GM12878 (cell line): ENCODE measurements around the gene DDX54. TPM values are rescaled to one million over a fixed set of nuclear protein-coding genes. Genes with fewer than 3 reads are reported as not detected.

ENCODE experiments used
- ATAC-seq: fragments of 200-7000 bp; cut with Tn5 transposase; 3 replicates; pipeline ENCODE4 v1.9.1; 2020; ENCODE audit warnings: mild to moderate bottlenecking, moderate library complexity
- BruUV-seq: library from RNA; stranded (reverse); fragments of 400-500 nt; replicated peaks from 2 replicates; lab custom pipeline; 2021; lab: Mats Ljungman, UMichigan
- CTCF ChIA-PET: fragments of 300-600 bp; sonication (Branson Sonifier 250); formaldehyde crosslinking; extraction: SDS; loops from one replicate; lab custom pipeline; 2021; ENCODE audit warnings: inconsistent platforms; lab: Yijun Ruan, JAX
- POLR2A ChIA-PET: fragments of 350-600 bp; formaldehyde crosslinking; extraction: SDS; loops from one replicate; lab custom pipeline; 2021; ENCODE audit warnings: inconsistent platforms; lab: Charles Lee
- RAD21 ChIA-PET: fragments of 300-600 bp; sonication (Branson Sonifier 250); formaldehyde crosslinking; loops from one replicate; lab custom pipeline; 2023; ENCODE audit warnings: antibody characterized with exemption; ENCODE audit not compliant: unreplicated experiment; lab: Charles Lee
- SMC1A ChIA-PET: fragments of 300-600 bp; sonication (Branson Sonifier 250); formaldehyde crosslinking; loops from one replicate; lab custom pipeline; 2023; ENCODE audit not compliant: unreplicated experiment, uncharacterized antibody; lab: Charles Lee
- DNase-seq: peaks from one replicate; pipeline ENCODE4 v3.0.0-alpha.2; 2011; ENCODE audit warnings: low read depth, low spot score
- FAIRE-seq: peaks from 3 replicates; lab custom pipeline; 2011; peaks lifted over from hg19 to GRCh38; lab: Jason Lieb, UNC
- H2AFZ ChIP-seq: 2 replicates; pipeline ENCODE4 v1.6.0; 2011; ENCODE audit warnings: low read depth, low read length, control low read depth; ENCODE audit not compliant: control insufficient read depth
- H3K27ac ChIP-seq: 2 replicates; pipeline ENCODE4 v1.5.1; 2011; ENCODE audit warnings: control low read depth; ENCODE audit not compliant: control insufficient read depth, insufficient read depth
- H3K27me3 ChIP-seq, 2 experiments: replicated peaks in 1 of 2; 2 replicates each; pipeline versions ENCODE4 v1.6.0 to v1.6.1; 2011; ENCODE audit warnings: low read length in 1 of 2; ENCODE audit not compliant: control insufficient read depth in 2 of 2, insufficient read depth in 2 of 2
- H3K36me3 ChIP-seq, 2 experiments: 2 replicates each; pipeline ENCODE4 v1.5.1; 2011; ENCODE audit warnings: low read length in 1 of 2; ENCODE audit not compliant: control insufficient read depth in 2 of 2, insufficient read depth in 2 of 2
- H3K4me1 ChIP-seq: 2 replicates; pipeline ENCODE4 v1.6.1; 2011; ENCODE audit warnings: mild to moderate bottlenecking, low read length, moderate library complexity, mixed read lengths; ENCODE audit not compliant: control insufficient read depth, insufficient read depth
- H3K4me2 ChIP-seq: 2 replicates; pipeline ENCODE4 v1.6.0; 2011; ENCODE audit warnings: control low read depth; ENCODE audit not compliant: control insufficient read depth, insufficient read depth
- H3K4me3 ChIP-seq: fragments of 200-600 bp; sonication (generic); 2 replicates; pipeline ENCODE4 v1.5.1; 2016
- H3K79me2 ChIP-seq: 2 replicates; pipeline ENCODE4 v1.6.0; 2011; ENCODE audit warnings: low read length; ENCODE audit not compliant: control insufficient read depth, insufficient read depth
- H3K9ac ChIP-seq: 2 replicates; pipeline ENCODE4 v1.8.0; 2011; ENCODE audit warnings: low read length, control low read depth, mixed read lengths; ENCODE audit not compliant: control insufficient read depth, insufficient read depth
- H3K9me3 ChIP-seq: replicated peaks from 3 replicates; pipeline ENCODE4 v1.5.1; 2011; ENCODE audit warnings: mild to moderate bottlenecking, low read length; ENCODE audit not compliant: control insufficient read depth, insufficient read depth
- H4K20me1 ChIP-seq: 2 replicates; pipeline ENCODE4 v1.6.0; 2011; ENCODE audit not compliant: control insufficient read depth, insufficient read depth
- CUX1 ChIP-seq: IDR thresholded peaks from 2 replicates; pipeline ENCODE4 v1.6.1; 2012; ENCODE audit warnings: improper control_type of control experiment, low read depth, low read length; ENCODE audit not compliant: insufficient replicate concordance
- NFXL1 ChIP-seq: fragments of 450-650 bp; IDR thresholded peaks from 2 replicates; pipeline ENCODE4 v1.6.1; 2017; ENCODE audit warnings: antibody characterized with exemption, mild to moderate bottlenecking, borderline replicate concordance
- NKRF ChIP-seq: fragments of 450-650 bp; conservative IDR thresholded peaks from 2 replicates; pipeline ENCODE4 v1.6.1; 2017; ENCODE audit warnings: mild to moderate bottlenecking, moderate library complexity
- PBX3 ChIP-seq: IDR thresholded peaks from 2 replicates; pipeline ENCODE4 v1.6.1; 2011; ENCODE audit warnings: mild to moderate bottlenecking, low read depth, low read length, moderate library complexity; ENCODE audit not compliant: insufficient replicate concordance
- WGBS: methylation state at CpG from one replicate; pipeline ENCODE4 v1.1.6; 2016; ENCODE audit warnings: low lambda C conversion rate; ENCODE audit not compliant: insufficient replicate concordance, insufficient coverage; ENCODE audit errors: missing lambda C conversion rate; 5-methylcytosine and 5-hydroxymethylcytosine counted together
- in situ Hi-C: fragments of 300-500 bp; cut with MboI; formaldehyde crosslinking; loops from 9 replicates; pipeline ENCODE4 v1.14.3; 2018; ENCODE audit warnings: mixed read lengths
- intact Hi-C: fragments of 100-400 bp; cut with micrococcal nuclease; formaldehyde crosslinking; loops from one replicate; pipeline ENCODE4 v1.14.2; 2022; ENCODE audit not compliant: unreplicated experiment
- polyA plus RNA-seq, 11 experiments: library from polyadenylated mRNA; depleted of rRNA in 4 of 11; unstranded in 6 of 11; stranded (reverse) in 5 of 11; fragments of >200 nt; fragmentation: Nextera tagmentation in 4 of 11; fragmentation: Illumina TruSeq in 1 of 11; extraction: Ambion mirVana in 4 of 11; extraction: Trizol in 1 of 11; gene quantifications; 1 replicate in 1 of 11; 2 replicates in 10 of 11; pipeline versions ENCODE4 v1.2.1 to v1.2.3, GENCODE V29; 2011 to 2016; ENCODE audit warnings: inconsistent platforms in 2 of 11, missing spikeins in 2 of 11, low read depth in 1 of 11
- total RNA-seq, 4 experiments: library from RNA; depleted of rRNA in 3 of 4; stranded (reverse); fragments of >200 nt in 3 of 4; fragmentation: Illumina TruSeq in 1 of 4; extraction: Trizol in 1 of 4; gene quantifications; 2 replicates each; pipeline versions ENCODE4 v1.2.1 to v1.2.3, GENCODE V29; 2013 to 2021

DDX54 gene
- total and polyA plus RNA-seq, 10 of the 15 experiments (the other 5 are each of a cell fraction or from before 2014, with no cell fraction given), result 1.9 to 115 (median 56.3) TPM

GRCh38 chr12:113167868-113168267, 17.4 kb downstream of the DDX54 start:
- FAIRE-seq, result no peak
- TF ChIP-seq NKRF (no peak), PBX3 (no peak), CUX1 (no peak), NFXL1 (no peak)
- TF ChIP-seq, all 136 proteins: peak for 0
- WGBS, result 79% methylated on average over 9 of the region's 10 CpGs
- no peaks in the 10 kb centered on the region for H3K79me2 ChIP-seq
- no peak overlapping the region for H3K27ac ChIP-seq
- ATAC-seq (no peak), DNase-seq (no peak)
- H3K4me2 ChIP-seq, result no peak overlapping the region
- RAD21 ChIA-PET, result interaction anchor here (1.2 kb wide), 1 partner anchor 15 kb away, joined by 3 read pairs; no protein-coding TSS in a partner anchor
- H3K9me3 ChIP-seq, result no peaks in the 10 kb centered on the region
- POLR2A ChIA-PET, result no interaction called here
- BruUV-seq, result no TSS peak
- peaks cover 28 to 30% of the 10 kb centered on the region in 2 experiments; a peak in 3 of 4 replicates for H3K36me3 ChIP-seq
- H3K27me3 ChIP-seq, result no peaks in the 10 kb centered on the region
- H3K4me3 ChIP-seq, result no peak overlapping the region
- H3K4me1 ChIP-seq, result peaks cover 4% of the 10 kb centered on the region
- in situ Hi-C loops (no loop called here), intact Hi-C loops (no loop called here)
- H4K20me1 ChIP-seq, result no peaks in the 10 kb centered on the region
- SMC1A ChIA-PET, result no interaction called here
- no peak overlapping the region for H3K9ac ChIP-seq
- no peak overlapping the region for H2AFZ ChIP-seq
- CTCF ChIA-PET, result no interaction called here
